DOHH2 (cell line): ENCODE data around the gene IGFBP3.

Experiments used
- H3F3A ChIP-seq: fragments of 200-600 bp; sonication (generic), shearing (Covaris generic); 2 replicates; pipeline ENCODE4 v1.6.0; 2016; ENCODE audit warnings: antibody characterized with exemption, mild to moderate bottlenecking; ENCODE audit not compliant: control insufficient read depth, insufficient read depth
- H3K27ac ChIP-seq: fragments of 200-600 bp; sonication (generic); 2 replicates; pipeline ENCODE4 v1.5.1; 2014; ENCODE audit warnings: low read depth, mild to moderate bottlenecking, low read length, moderate library complexity
- H3K27me3 ChIP-seq: fragments of 200-600 bp; sonication (generic); 2 replicates; pipeline ENCODE4 v1.6.1; 2014; ENCODE audit warnings: mild to moderate bottlenecking, low read length, mixed read lengths; ENCODE audit not compliant: control insufficient read depth
- H3K36me3 ChIP-seq: fragments of 200-600 bp; sonication (generic); 2 replicates; pipeline ENCODE4 v1.6.1; 2014; ENCODE audit warnings: mild to moderate bottlenecking, low read length, moderate library complexity, mixed read lengths; ENCODE audit not compliant: control insufficient read depth
- H3K4me1 ChIP-seq: fragments of 200-600 bp; sonication (generic); 2 replicates; pipeline ENCODE4 v1.6.1; 2014; ENCODE audit warnings: mild to moderate bottlenecking, low read length, mixed read lengths; ENCODE audit not compliant: control insufficient read depth
- H3K4me2 ChIP-seq: fragments of 200-600 bp; sonication (generic); 2 replicates; pipeline ENCODE4 v1.6.0; 2014; ENCODE audit warnings: mild to moderate bottlenecking, low read length, moderate library complexity
- H3K4me3 ChIP-seq: fragments of 200-600 bp; sonication (generic); 2 replicates; pipeline ENCODE4 v1.5.1; 2014; ENCODE audit warnings: mild to moderate bottlenecking, low read length, mixed read lengths
- H3K79me2 ChIP-seq: fragments of 200-600 bp; sonication (generic); 2 replicates; pipeline ENCODE4 v1.6.1; 2014; ENCODE audit warnings: mild to moderate bottlenecking, low read length, mixed read lengths; ENCODE audit not compliant: control insufficient read depth
- H3K9me2 ChIP-seq: fragments of 200-600 bp; sonication (generic); replicated peaks from 2 replicates; pipeline ENCODE4 v1.6.1; 2014; ENCODE audit warnings: mild to moderate bottlenecking, low read length, mixed read lengths; ENCODE audit not compliant: control insufficient read depth
- H3K9me3 ChIP-seq: fragments of 200-600 bp; sonication (generic); 2 replicates; pipeline ENCODE4 v1.6.1; 2014; ENCODE audit warnings: antibody characterized with exemption, low read length, mixed read lengths; ENCODE audit not compliant: control insufficient read depth, insufficient read depth
- H4K20me1 ChIP-seq: fragments of 200-600 bp; sonication (generic); 2 replicates; pipeline ENCODE4 v1.6.0; 2014; ENCODE audit warnings: low read depth, mild to moderate bottlenecking, antibody characterized with exemption, low read length, moderate library complexity; ENCODE audit not compliant: control insufficient read depth, insufficient read depth
- EZH2phosphoT487 ChIP-seq: fragments of 200-600 bp; sonication (generic); IDR thresholded peaks from 2 replicates; pipeline ENCODE4 v1.6.1; 2017; ENCODE audit warnings: borderline replicate concordance, mild to moderate bottlenecking, antibody characterized with exemption, low read length, moderate library complexity, mixed read lengths
- TF ChIP-seq, protein P1 (sequence below): fragments of 200-600 bp; sonication (generic); IDR thresholded peaks from one replicate; pipeline ENCODE4 v1.5.1; 2014; ENCODE audit warnings: antibody characterized with exemption, mild to moderate bottlenecking, low read depth, low read length; ENCODE audit not compliant: poor library complexity, severe bottlenecking

The IGFBP3 gene

DNA sequence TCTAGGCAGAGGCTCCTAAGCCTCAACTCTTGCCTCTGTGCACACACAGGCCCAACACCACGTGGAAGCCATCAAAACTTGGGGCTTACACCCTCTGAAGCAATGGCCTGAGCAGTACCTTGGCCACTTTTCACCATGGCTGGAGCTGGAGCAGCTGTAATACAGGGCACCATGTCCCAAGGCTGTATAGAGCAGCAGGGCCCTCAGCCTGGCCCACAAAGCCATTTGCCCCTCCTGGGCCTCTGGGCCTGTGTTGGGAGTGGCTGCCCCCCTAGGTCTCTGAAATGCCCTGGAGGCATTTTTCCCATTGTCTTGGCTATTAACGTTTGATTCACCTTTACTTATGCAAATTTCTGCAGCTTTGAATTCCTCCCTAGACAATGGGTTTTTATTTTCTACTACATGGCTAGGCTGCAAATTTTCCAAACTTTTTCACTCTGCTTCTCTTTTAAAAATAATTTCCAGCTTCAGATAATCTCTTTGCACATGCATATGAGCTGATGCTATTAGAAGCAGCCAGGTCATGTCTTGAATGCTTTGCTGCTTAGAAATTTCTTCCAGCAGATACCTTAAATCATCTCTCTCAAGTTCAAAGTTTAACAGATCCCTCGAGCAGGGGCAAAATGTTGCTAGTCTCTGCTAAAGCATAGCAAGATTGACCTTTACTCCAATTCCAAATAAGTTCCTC is 42.5 kb downstream of the IGFBP3 start:
- Histone ChIP-seq H3K4me1 (no peaks in the 10 kb centered on the region), H3K27me3 (no peaks in the 10 kb centered on the region), H3K4me3 (no peak overlapping the region), H3F3A (no peaks in the 10 kb centered on the region), H3K27ac (no peak overlapping the region), H3K9me2 (no peaks in the 10 kb centered on the region), H3K79me2 (no peaks in the 10 kb centered on the region), H3K36me3 (no peaks in the 10 kb centered on the region), H3K9me3 (no peaks in the 10 kb centered on the region), H4K20me1 (no peaks in the 10 kb centered on the region), H3K4me2 (no peak overlapping the region)
- TF ChIP-seq EZH2phosphoT487 = no peak
- TF ChIP-seq, protein P1, sequence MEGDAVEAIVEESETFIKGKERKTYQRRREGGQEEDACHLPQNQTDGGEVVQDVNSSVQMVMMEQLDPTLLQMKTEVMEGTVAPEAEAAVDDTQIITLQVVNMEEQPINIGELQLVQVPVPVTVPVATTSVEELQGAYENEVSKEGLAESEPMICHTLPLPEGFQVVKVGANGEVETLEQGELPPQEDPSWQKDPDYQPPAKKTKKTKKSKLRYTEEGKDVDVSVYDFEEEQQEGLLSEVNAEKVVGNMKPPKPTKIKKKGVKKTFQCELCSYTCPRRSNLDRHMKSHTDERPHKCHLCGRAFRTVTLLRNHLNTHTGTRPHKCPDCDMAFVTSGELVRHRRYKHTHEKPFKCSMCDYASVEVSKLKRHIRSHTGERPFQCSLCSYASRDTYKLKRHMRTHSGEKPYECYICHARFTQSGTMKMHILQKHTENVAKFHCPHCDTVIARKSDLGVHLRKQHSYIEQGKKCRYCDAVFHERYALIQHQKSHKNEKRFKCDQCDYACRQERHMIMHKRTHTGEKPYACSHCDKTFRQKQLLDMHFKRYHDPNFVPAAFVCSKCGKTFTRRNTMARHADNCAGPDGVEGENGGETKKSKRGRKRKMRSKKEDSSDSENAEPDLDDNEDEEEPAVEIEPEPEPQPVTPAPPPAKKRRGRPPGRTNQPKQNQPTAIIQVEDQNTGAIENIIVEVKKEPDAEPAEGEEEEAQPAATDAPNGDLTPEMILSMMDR = no peak

DNA sequence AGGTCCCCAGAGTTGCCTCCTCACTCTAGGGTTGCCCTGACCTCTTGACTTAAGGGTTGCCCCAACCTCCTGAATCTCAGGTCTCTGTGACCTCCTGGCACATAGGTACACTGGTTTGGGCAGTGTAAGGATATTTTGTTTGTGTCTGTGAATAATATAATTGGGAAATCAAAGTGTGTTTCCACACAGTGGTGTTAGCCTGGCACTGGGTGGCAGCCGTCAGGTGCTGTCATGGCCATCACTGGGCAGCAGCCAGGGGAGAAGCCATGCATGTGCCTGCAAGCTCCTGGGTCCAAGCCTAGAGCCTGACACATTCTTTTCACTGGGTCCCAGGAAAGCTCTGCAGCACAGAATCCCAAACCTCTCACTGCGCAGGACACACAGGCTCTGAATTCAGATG is 44.6 kb downstream of the IGFBP3 start:
- Histone ChIP-seq H3K27ac (no peak overlapping the region), H3K9me3 (no peaks in the 10 kb centered on the region), H3F3A (no peaks in the 10 kb centered on the region), H3K9me2 (no peaks in the 10 kb centered on the region), H3K79me2 (no peaks in the 10 kb centered on the region), H3K27me3 (0 out of 2 replicates have a peak, but pooled peaks cover 4% of the 10 kb centered on the region), H3K36me3 (no peaks in the 10 kb centered on the region), H3K4me1 (no peaks in the 10 kb centered on the region), H3K4me3 (no peak overlapping the region), H4K20me1 (no peaks in the 10 kb centered on the region), H3K4me2 (no peak overlapping the region)
- TF ChIP-seq, protein P1 = no peak
- TF ChIP-seq EZH2phosphoT487 = no peak

DNA sequence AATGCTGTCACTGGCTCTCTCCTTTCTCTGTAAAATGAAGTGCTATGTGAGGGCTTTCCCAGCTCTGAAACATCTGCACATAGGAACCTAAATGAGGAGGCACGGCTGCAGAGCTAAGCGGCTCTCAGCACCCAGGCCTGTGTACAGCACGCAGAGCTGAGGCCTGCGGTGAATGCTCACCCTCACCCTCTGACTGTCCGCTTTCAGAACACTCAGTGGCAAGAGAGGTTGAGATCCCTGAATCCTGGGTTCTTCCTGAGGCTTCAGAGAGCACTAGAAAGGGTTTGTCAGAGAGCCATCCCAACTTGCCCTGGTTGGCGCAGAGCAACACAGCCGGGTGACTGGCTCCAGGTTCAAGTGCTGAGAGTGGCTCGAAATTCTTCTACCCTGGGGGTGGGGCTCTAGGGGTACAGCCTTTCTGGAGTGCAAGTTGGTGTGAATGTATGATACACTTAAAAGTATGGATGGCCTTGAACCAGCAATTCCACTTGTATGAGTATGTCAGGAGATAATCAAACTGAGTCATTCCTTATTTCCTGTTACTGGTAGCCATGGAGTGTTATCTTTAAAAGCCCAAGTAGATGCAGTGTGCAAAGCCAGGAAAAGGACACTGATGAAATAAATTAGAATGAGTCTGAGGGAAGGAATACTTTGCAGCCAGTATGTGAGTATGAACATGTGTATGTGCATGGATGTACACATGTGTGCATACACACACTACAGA is 46.5 kb downstream of the IGFBP3 start:
- H3K27me3 ChIP-seq = peaks cover 12% of the 10 kb centered on the region
- no peaks in the 10 kb centered on the region for H4K20me1 ChIP-seq
- no peaks in the 10 kb centered on the region for H3K36me3 ChIP-seq
- no peak for TF ChIP-seq EZH2phosphoT487
- TF ChIP-seq, protein P1 = no peak
- H3F3A ChIP-seq = no peaks in the 10 kb centered on the region
- no peaks in the 10 kb centered on the region for H3K9me3 ChIP-seq
- no peak overlapping the region for H3K4me3 ChIP-seq
- no peak overlapping the region for H3K27ac ChIP-seq
- H3K4me1 ChIP-seq = no peaks in the 10 kb centered on the region
- H3K79me2 ChIP-seq = no peaks in the 10 kb centered on the region
- no peaks in the 10 kb centered on the region for H3K9me2 ChIP-seq
- H3K4me2 ChIP-seq = no peak overlapping the region
